ENCODE measurements around the gene CREBZF.

DNA sequence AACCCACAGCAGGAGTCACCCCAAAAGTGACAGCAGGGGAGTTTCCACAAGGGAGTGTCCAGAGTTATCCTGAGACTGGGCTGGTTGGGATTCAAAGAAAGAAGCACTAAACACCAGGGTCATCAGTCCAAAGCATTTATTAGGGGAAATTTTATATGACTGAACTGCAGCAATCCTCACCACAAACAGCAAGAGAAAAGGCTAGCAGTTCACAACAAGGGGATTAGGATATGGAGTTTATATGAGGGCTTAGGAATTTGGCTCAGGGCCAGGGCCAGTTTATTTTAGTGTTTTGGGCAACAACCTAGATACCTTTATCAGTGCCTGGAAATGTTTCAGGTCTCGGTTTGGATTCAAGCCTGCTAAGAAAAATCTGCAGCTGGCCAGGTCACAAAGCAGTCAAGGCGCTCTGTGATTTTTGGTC lies 21.7 kb downstream of the CREBZF start:
- TF ChIP-seq, protein P1, sequence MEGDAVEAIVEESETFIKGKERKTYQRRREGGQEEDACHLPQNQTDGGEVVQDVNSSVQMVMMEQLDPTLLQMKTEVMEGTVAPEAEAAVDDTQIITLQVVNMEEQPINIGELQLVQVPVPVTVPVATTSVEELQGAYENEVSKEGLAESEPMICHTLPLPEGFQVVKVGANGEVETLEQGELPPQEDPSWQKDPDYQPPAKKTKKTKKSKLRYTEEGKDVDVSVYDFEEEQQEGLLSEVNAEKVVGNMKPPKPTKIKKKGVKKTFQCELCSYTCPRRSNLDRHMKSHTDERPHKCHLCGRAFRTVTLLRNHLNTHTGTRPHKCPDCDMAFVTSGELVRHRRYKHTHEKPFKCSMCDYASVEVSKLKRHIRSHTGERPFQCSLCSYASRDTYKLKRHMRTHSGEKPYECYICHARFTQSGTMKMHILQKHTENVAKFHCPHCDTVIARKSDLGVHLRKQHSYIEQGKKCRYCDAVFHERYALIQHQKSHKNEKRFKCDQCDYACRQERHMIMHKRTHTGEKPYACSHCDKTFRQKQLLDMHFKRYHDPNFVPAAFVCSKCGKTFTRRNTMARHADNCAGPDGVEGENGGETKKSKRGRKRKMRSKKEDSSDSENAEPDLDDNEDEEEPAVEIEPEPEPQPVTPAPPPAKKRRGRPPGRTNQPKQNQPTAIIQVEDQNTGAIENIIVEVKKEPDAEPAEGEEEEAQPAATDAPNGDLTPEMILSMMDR (IDR thresholded peaks at IDR 0.05), result no peak
- TF ChIP-seq EZH2 (IDR thresholded peaks at IDR 0.05), result no peak
- TF ChIP-seq EZH2phosphoT487 (IDR thresholded peaks at IDR 0.05), result no peak

All from neural progenitor cell (in vitro differentiated cells).